ENCODE measurements around the gene P4HA1. TPM values are rescaled to one million over a fixed set of nuclear protein-coding genes. Genes with fewer than 3 reads are reported as not detected.
"Not testable (repeated sequence)": the region's sequence is repeated elsewhere in the genome, so short reads cannot be mapped to it uniquely, and the experiment has no call there.

P4HA1 gene
- total and polyA plus RNA-seq, 8 donors, result 9.4 to 68.3 (median 19.2) TPM

DNA sequence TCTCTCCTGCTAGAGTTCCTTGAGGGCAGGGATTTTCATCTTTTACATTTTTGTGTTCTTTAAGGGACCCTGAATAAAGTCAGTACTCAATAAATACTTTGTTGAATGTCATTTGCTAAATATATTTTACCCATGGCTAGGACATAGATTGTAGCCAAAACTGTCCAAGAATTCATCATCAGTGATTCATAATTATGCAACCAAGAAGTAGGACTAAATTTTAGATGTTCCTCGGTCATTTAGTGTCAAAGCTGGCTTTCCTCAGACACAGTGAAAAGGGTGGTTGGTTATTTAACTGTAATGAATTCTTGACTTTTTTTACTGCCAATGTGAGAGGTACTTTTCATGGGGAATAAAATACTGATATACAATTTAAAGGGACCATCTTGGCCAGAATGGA, 16.9 kb upstream of the P4HA1 start:
- H3K4me1 ChIP-seq, result peaks cover 0 to 11% (median 5%) of the 10 kb centered on the region in 4 donors
- no peak for TF ChIP-seq EP300 (IDR thresholded peaks at IDR 0.05)
- no peak for TF ChIP-seq POLR2A (IDR thresholded peaks at IDR 0.05)
- TF ChIP-seq, protein P1, sequence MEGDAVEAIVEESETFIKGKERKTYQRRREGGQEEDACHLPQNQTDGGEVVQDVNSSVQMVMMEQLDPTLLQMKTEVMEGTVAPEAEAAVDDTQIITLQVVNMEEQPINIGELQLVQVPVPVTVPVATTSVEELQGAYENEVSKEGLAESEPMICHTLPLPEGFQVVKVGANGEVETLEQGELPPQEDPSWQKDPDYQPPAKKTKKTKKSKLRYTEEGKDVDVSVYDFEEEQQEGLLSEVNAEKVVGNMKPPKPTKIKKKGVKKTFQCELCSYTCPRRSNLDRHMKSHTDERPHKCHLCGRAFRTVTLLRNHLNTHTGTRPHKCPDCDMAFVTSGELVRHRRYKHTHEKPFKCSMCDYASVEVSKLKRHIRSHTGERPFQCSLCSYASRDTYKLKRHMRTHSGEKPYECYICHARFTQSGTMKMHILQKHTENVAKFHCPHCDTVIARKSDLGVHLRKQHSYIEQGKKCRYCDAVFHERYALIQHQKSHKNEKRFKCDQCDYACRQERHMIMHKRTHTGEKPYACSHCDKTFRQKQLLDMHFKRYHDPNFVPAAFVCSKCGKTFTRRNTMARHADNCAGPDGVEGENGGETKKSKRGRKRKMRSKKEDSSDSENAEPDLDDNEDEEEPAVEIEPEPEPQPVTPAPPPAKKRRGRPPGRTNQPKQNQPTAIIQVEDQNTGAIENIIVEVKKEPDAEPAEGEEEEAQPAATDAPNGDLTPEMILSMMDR (IDR thresholded peaks at IDR 0.05), result no peak
- no peak for TF ChIP-seq POLR2AphosphoS5 (IDR thresholded peaks at IDR 0.05)
- intact Hi-C loops (cut with DNase I; ENCODE audit: low total_unique reads), result no loop called here
- no peak overlapping the region for H3K4me3 ChIP-seq
- peaks cover 0 to 17% (median 6%) of the 10 kb centered on the region in 4 donors for H3K36me3 ChIP-seq
- WGBS, 5 donors, result 79 to 87% (median 83%) methylated on average over 1 of the region's 1 CpG
- H3K9me3 ChIP-seq, result peaks cover 0 to 4% (median 0%) of the 10 kb centered on the region in 4 donors
- H3K27me3 ChIP-seq, result no peaks in the 10 kb centered on the region
- H3K27ac ChIP-seq, result no peak overlapping the region
- DNase-seq, result no peak

DNA sequence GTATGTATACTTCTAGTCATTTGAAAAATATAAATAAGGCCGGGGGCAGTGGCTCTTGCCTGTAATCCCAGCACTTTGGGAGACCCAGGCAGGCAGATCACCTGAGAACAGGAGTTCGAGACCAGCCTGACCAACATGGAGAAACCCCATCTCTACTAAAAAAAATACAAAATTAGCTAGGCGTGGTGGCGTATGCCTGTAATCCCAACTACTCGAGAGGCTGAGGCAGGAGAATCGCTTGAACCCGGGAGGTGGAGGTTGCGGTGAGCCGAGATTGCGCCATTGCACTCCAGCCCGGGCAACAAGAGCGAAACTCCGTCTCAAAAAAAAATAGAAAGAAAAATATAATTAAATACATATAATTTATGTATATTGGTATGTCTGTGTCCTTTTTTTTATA, 15.4 kb upstream of the P4HA1 start:
- DNase-seq; H3K9me3 ChIP-seq; H3K27me3 ChIP-seq; intact Hi-C loops (cut with DNase I; ENCODE audit: low total_unique reads); H3K27ac ChIP-seq; H3K4me3 ChIP-seq: not testable (repeated sequence)
- H3K36me3 ChIP-seq, result peaks cover 0 to 17% (median 5%) of the 10 kb centered on the region in 4 donors
- 92 to 98% (median 97%) methylated on average over 13 of the region's 13 CpGs for WGBS, 5 donors
- peaks cover 0 to 11% (median 0%) of the 10 kb centered on the region in 4 donors for H3K4me1 ChIP-seq

DNA sequence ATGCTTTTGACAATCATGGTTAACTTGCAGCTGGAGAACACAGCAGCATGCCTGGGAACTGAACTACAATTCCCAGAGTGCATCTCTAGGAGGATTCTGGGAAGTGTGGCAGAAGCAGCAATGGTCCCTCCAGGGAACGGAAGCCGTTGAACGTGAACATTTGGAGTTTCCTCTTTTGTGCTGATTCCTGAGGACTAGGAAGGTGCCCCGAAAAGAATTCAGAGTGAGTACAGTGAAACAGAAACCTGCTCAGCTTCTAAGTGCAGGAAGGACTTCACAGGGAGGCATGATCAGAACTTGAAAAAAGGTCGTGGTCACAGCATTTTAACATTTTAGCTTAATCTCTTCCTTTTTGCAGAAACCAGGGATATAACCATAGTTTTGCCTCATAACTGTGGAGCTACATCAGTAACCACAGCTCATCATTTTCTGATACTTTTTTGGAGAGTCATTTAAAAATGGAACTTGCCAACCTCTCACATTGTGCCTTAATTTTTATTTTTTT, 13.7 kb upstream of the P4HA1 start, which contains the start of gene NUDT13:
Gene NUDT13, plus strand, starts transcription at position 111 of the 505 bp plus-strand sequence. CDS start 3,911 bp downstream, outside the sequence.
- TF ChIP-seq POLR2AphosphoS5 (IDR thresholded peaks at IDR 0.05), result peak; percentile 90 to 92 (median 92)
- TF ChIP-seq, protein P1 (IDR thresholded peaks at IDR 0.05), result no peak
- peak in 1 of 4 donors; percentile 37 for TF ChIP-seq POLR2A (IDR thresholded peaks at IDR 0.05)
- DNase-seq, result peak; percentile 70 to 95
- WGBS, 5 donors, result 0 to 7% (median 2%) methylated on average over 5 of the region's 5 CpGs
- Histone ChIP-seq H3K4me3 (peak within 1 kb of the TSS; percentile 42 to 52 (median 47)), H3K36me3 (peaks cover 0 to 10% (median 4%) of the 10 kb centered on the region in 4 donors), H3K27ac (peak within 1 kb of the TSS; percentile 83 to 94 (median 85)), H3K27me3 (no peaks in the 10 kb centered on the region), H3K9me3 (peaks cover 0 to 4% (median 0%) of the 10 kb centered on the region in 4 donors), H3K4me1 (peaks cover 0 to 11% (median 0%) of the 10 kb centered on the region in 4 donors)
- intact Hi-C loops (cut with DNase I; ENCODE audit: low total_unique reads), result no loop called here

DNA sequence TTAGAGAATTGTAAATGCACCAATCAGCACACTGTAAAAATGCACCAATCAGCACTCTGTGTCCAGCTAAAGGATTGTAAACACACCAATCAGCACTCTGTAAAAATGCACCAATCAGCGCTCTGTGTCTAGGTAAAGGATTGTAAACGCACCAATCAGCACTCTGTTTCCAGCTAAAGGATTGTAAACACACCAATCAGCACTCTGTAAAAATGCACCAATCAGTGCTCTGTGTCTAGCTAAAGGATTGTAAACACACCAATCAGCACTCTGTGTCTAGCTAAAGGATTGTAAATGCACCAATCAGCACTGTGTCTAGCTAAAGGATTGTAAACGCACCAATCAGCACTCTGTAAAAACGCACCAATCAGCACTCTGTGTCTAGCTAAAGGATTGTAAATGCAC, 12.6 kb upstream of the P4HA1 start:
- intact Hi-C loops (cut with DNase I; ENCODE audit: low total_unique reads); H3K9me3 ChIP-seq: not testable (repeated sequence)

DNA sequence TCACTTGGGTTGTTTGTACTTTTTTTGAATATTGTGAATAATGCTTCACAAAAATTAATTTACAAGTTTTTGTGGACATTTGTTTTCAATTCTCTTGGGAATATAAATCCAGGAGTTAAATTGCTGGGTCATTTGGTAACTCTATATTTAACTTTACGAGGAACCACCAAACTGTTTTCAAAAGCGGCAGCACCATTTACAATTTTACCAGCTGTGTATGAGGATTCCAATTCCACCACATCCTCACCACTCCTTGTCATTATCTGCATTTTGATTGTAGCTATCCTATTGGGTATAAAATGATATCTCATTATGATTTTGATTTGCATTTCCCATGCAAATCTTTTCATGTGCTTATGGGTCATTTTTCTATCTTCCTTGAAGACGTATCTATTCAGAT, 9.6 kb upstream of the P4HA1 start:
- Histone ChIP-seq H3K9me3 (peaks cover 0 to 4% (median 0%) of the 10 kb centered on the region in 4 donors), H3K4me3 (no peak overlapping the region), H3K27me3 (no peaks in the 10 kb centered on the region), H3K27ac (no peak overlapping the region), H3K36me3 (peaks cover 0 to 8% (median 2%) of the 10 kb centered on the region in 4 donors), H3K4me1 (peaks cover 0 to 5% (median 0%) of the 10 kb centered on the region in 4 donors)
- TF ChIP-seq, protein P1 (IDR thresholded peaks at IDR 0.05), result no peak
- no peak for TF ChIP-seq EP300 (IDR thresholded peaks at IDR 0.05)
- TF ChIP-seq POLR2AphosphoS5 (IDR thresholded peaks at IDR 0.05), result no peak
- TF ChIP-seq POLR2A (IDR thresholded peaks at IDR 0.05), result no peak
- intact Hi-C loops (cut with DNase I; ENCODE audit: low total_unique reads), result no loop called here
- no peak for DNase-seq
- WGBS, 5 donors, result 91 to 98% (median 96%) methylated on average over 3 of the region's 3 CpGs

More for the DNA sequence above, 12.6 kb upstream of the P4HA1 start:
- not testable (repeated sequence) for H3K4me3 ChIP-seq, H3K27me3 ChIP-seq, DNase-seq, H3K36me3 ChIP-seq, H3K27ac ChIP-seq
- H3K4me1 ChIP-seq, result peaks cover 0 to 11% (median 0%) of the 10 kb centered on the region in 4 donors
- 85 to 98% (median 94%) methylated on average over 4 of the region's 4 CpGs for WGBS, 5 donors

Measured in stomach (tissue), 9 donors.